Measurements from ENCODE around the gene GFER. TPM values are rescaled to one million over a fixed set of nuclear protein-coding genes. Genes with fewer than 3 reads are reported as not detected.
"Not testable (repeated sequence)": the region's sequence is repeated elsewhere in the genome, so short reads cannot be mapped to it uniquely, and the experiment has no call there.

Gene GFER
- total RNA-seq, 1 donor from 2014 or later = 20.3 TPM

- peak; percentile 86 for DNase-seq (ENCODE audit: low spot score)
- peak; percentile 84 for ATAC-seq
Measured at GRCh38 chr16:2003827-2004641, 20.0 kb downstream of the GFER start.

DNA sequence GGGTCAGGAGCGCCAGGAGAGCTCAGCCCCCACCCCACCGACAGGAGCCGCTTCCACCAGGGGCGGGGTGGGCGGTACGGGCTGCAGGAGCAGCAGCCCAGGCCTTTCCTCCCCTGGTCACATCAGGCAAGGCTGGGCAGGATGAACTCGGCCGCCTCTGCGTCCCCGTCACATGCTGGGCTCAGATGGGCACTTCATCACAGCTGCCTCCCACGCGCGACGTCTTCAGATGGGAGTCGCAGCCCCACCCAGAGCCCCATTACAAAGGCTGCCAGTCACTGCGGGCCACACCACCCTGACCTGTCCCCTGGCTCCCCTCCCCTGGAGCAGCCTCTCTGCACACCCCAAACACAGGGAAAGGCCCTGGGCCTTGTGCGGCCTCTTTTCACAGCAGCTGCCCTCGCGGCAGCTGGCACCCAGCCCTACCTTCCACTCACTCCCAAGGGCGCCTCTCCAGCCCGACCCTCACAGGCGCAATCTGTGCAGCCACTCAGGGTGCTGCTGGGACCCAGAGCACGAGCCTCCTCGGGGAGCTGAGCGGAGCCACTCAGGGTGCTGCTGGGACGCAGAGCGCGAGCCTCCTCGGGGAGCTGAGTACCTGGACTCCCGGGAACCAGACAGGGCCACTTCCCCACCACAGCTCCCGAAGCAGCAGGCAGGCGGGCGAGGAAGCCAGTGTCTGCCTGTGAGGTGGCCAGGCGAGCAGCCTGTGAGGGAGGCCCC lies 21.0 kb downstream of the GFER start:
- ATAC-seq (no peak), DNase-seq (ENCODE audit: low spot score) (no peak)

- DNase-seq (ENCODE audit: low spot score) (no peak), ATAC-seq (no peak)
Measured at GRCh38 chr16:2005646-2006045, 21.7 kb downstream of the GFER start.

DNA sequence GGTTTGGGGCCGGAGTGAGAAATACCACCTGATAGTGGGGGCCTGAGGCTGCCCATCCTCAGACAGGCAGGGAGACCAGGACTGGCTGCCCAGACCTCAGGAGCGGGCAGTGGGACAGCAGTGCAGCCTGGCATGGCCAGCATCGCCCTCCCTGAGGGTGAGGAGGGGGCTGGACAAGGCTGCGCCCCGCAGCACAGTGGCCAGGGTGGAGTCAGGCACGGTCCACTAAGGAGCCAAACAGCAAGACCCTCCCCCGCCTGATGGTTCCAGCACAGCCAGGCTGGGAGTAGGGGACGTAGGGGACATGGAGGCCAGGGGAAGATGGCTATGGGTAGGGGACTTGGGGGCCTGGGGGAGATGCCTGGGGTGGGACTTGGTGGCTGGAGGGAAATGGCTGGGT lies 22.3 kb downstream of the GFER start:
- no peak for DNase-seq (ENCODE audit: low spot score)

GRCh38 chr16:2007081-2007836 lies 23.3 kb downstream of the GFER start:
- no peak for DNase-seq (ENCODE audit: low spot score)

More for the DNA sequence above, 22.3 kb downstream of the GFER start:
- ATAC-seq = no peak

DNA sequence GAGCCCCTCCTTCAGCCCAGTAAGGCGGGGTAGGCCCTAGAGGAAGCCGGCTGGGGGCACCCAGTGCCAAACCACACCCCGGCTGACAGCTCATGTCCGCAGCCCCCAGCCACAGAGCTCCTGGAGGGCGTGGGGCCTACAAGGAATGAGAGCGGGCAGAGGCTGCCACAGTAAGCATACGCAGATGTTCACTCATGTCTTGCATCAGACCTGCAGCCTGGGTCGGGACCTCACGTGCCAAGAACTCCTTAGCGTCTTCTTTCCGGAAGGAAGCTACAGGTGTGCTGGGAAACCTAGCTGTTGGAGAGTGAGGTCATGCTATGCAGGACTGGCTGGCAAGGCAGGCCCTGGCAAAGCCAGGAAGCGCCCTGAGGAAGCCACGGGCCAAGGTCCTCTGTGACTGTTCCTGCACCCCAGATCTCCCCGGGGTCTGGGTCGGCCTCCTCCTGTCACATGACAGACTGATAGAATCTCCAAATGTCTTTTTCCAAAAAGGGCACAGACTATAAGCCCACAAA lies 24.1 kb downstream of the GFER start:
- ATAC-seq = no peak
- DNase-seq (ENCODE audit: low spot score) = no peak

More at GRCh38 chr16:2007081-2007836, 23.3 kb downstream of the GFER start:
- ATAC-seq = no peak

- peak; percentile 91 for DNase-seq (ENCODE audit: low spot score)
Measured at GRCh38 chr16:2008631-2009163, 24.7 kb downstream of the GFER start.

DNA sequence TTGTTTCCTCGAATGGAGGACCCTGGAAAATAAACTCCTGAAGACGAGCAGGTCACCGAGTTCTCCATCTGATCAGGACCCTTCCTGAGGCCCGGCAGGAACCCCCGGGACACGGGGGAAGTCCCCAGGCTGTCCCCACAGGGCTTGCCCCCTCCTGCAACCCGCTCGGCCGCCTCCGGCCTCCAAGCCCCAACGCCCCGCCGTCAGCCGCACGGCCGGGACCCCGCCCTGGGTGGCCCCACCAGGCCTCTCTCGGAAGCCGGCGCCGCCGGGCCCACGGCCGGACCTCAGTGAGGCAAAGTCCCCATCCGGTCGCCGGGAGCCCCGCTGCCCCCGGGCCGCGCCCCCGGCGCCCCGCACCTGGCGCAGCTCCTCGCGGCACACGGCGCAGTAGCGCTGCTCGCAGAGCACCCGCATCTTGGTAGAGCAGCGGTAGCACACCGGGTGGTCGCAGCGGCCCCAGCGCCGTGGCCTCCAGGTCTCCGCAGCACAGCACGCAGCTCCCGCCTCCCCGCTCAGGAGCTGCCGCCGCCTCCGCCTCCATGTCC lies 25.2 kb downstream of the GFER start:
- ATAC-seq (peak; percentile 11), DNase-seq (ENCODE audit: low spot score) (no peak)

More at GRCh38 chr16:2008631-2009163, 24.7 kb downstream of the GFER start:
- peak; percentile 78 for ATAC-seq

- ATAC-seq (peak; percentile 86), DNase-seq (ENCODE audit: low spot score) (peak; percentile 83)
Measured at GRCh38 chr16:2009791-2010510, 26.0 kb downstream of the GFER start, which contains the start of gene ZNF598. Gene ZNF598, minus strand, starts transcription at chr16:2009821.

DNA sequence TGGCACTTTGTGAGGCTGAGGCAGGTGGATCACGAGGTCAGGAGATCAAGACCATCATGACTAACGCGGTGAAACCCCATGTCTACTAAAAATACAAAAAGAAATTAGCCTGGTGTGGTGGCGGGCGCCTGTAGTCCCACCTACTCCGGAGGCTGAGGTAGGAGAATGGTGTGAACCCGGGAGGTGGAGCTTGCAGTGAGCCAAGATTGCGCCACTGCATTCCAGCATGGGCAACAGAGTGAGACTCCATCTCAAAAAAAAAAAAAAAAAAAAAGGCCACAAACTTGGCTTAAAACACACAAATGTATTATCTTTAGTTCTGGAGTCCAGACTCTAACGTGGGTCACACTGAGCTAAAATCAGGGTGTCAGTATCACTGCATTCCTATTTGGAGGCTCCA lies 27.7 kb downstream of the GFER start:
- DNase-seq (ENCODE audit: low spot score) = not testable (repeated sequence)

GRCh38 chr16:2013527-2013926 lies 29.5 kb downstream of the GFER start:
- DNase-seq (ENCODE audit: low spot score) = no peak
- no peak for ATAC-seq

More for the DNA sequence above, 27.7 kb downstream of the GFER start:
- not testable (repeated sequence) for ATAC-seq

GRCh38 chr16:2015117-2015946 lies 31.3 kb downstream of the GFER start:
- no peak for ATAC-seq
- DNase-seq (ENCODE audit: low spot score) = no peak

DNA sequence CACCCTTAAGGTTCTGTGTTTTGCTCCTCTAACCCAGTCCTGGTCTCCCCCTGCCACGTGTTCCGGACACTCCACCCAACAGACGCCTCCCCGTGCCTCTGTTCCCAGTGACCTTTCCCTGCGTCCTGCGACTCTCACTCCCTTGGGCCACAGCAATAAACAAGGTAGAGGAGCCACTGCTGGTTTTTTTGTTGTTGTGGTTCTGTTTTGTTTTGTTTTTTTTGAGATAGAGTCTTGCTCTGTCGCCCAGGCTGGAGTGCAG lies 31.9 kb downstream of the GFER start:
- ATAC-seq = no peak
- no peak for DNase-seq (ENCODE audit: low spot score)

- DNase-seq (ENCODE audit: low spot score) = no peak
- ATAC-seq = no peak
Measured at GRCh38 chr16:2016407-2016922, 32.5 kb downstream of the GFER start.

- DNase-seq (ENCODE audit: low spot score) (no peak), ATAC-seq (no peak)
Measured at GRCh38 chr16:2019518-2019920, 35.5 kb downstream of the GFER start, which contains the start of gene NPW. Gene NPW, plus strand, starts transcription at chr16:2019785.

- no peak for DNase-seq (ENCODE audit: low spot score)
- no peak for ATAC-seq
Measured at GRCh38 chr16:2019921-2020831, 36.2 kb downstream of the GFER start.

DNA sequence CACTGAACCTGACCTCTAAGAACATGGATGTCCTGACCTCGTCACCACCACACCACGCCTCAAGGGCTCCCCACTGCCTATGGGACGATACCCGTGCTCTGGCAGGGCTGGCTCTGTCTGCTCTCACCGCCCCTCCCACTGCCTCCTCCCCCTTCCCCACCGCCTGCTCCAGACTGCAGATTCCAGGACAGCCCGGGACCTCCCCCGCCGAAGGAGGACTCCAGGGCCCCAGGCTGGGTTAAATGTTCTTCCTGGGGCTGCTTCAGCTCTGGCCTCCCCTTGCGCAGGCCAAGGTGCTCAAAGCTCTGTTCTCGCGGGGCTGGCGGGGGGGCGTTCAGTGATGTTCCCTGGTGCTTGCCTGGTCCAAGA lies 38.7 kb downstream of the GFER start:
- no peak for ATAC-seq
- DNase-seq (ENCODE audit: low spot score) = no peak
